Vagina (tissue), 2 donors: ENCODE measurements around the gene HACD4.

ENCODE experiments used
- CTCF ChIP-seq, 3 experiments: fragments of 450-650 bp in 2 of 3; fragments of 200-600 bp in 1 of 3; sonication (generic) in 1 of 3; IDR thresholded peaks; one replicate each; pipeline ENCODE4 v1.5.1; 2017 to 2019; ENCODE audit warnings: antibody characterized with exemption in 3 of 3, mild to moderate bottlenecking in 2 of 3, moderate library complexity in 2 of 3
- POLR2A ChIP-seq, 2 donors: fragments of 450-650 bp; IDR thresholded peaks; one replicate each; pipeline ENCODE4 v1.6.1; 2017; ENCODE audit warnings: antibody characterized with exemption in 2 of 2, mild to moderate bottlenecking in 2 of 2, moderate library complexity in 2 of 2

DNA sequence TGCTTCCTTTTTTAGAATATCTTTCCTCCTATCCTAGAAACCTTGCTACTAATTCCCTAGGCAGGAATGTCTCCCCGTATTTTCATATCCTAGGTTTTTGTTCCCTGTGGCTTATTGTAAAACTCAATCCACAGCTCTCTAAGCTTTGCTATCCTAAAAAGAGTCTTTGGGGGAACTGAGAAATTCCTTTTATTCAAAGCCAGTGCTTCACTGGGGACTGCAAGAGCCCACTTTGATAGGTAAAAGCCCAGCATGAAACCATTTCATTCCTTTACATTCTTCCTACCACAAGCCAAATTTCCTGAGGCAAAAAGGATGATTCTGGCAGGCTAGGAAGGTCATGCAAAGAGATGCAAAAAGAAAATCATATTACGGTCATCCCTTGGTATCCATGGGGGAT lies 5.8 kb upstream of the HACD4 start:
- TF ChIP-seq POLR2A (IDR thresholded peaks at IDR 0.05) = no peak
- no peak for TF ChIP-seq CTCF (IDR thresholded peaks at IDR 0.05)
